ENCODE results near the gene CDC42BPB. TPM values are rescaled to one million over a fixed set of nuclear protein-coding genes. Genes with fewer than 3 reads are reported as not detected.

Gene CDC42BPB
- total and polyA plus RNA-seq, 8 donors, result 73.4 to 91.4 (median 79.5) TPM

DNA sequence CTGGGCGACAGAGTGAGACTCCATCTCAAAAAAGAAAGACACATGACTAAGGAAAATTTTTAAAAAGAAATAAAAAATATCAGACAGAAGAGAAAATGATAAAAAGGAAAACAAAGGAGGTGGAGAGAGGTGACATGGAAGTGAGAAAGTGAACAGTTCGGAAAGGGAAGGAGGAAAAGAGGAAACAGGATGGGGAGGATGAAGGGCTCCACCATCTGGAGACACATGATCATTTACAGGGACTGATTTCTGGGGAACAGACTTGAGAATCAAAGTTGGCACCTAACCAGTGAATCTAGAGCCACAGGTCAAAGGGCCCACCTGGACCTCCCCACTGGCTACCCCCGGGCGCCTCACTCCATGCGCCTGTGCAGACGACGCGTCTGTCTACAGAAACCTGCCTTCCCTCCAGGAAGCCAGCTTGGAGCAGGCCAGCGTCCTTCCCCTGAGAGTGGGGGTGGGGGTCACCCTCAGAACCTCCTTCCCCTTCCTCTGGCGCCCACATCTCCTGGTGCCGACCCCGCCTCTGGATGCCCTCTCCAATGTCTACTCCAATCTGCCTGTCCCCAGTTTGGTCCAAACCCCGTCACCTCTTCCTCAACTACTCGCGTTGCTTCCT, 74.4 kb downstream of the CDC42BPB start:
- H3K27ac ChIP-seq, result no peak overlapping the region
- H3K27me3 ChIP-seq, result no peaks in the 10 kb centered on the region
- intact Hi-C loops (cut with DNase I), result no loop called here
- DNase-seq (no peak), ATAC-seq (no peak)
- H3K4me1 ChIP-seq, result no peaks in the 10 kb centered on the region
- H3K9me3 ChIP-seq, result peaks cover 0 to 2% of the 10 kb centered on the region in 2 donors
- peaks cover 0 to 91% of the 10 kb centered on the region in 2 donors for H3K36me3 ChIP-seq
- TF ChIP-seq, protein P1, sequence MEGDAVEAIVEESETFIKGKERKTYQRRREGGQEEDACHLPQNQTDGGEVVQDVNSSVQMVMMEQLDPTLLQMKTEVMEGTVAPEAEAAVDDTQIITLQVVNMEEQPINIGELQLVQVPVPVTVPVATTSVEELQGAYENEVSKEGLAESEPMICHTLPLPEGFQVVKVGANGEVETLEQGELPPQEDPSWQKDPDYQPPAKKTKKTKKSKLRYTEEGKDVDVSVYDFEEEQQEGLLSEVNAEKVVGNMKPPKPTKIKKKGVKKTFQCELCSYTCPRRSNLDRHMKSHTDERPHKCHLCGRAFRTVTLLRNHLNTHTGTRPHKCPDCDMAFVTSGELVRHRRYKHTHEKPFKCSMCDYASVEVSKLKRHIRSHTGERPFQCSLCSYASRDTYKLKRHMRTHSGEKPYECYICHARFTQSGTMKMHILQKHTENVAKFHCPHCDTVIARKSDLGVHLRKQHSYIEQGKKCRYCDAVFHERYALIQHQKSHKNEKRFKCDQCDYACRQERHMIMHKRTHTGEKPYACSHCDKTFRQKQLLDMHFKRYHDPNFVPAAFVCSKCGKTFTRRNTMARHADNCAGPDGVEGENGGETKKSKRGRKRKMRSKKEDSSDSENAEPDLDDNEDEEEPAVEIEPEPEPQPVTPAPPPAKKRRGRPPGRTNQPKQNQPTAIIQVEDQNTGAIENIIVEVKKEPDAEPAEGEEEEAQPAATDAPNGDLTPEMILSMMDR (IDR thresholded peaks at IDR 0.05), result no peak
- no peak overlapping the region for H3K4me3 ChIP-seq

DNA sequence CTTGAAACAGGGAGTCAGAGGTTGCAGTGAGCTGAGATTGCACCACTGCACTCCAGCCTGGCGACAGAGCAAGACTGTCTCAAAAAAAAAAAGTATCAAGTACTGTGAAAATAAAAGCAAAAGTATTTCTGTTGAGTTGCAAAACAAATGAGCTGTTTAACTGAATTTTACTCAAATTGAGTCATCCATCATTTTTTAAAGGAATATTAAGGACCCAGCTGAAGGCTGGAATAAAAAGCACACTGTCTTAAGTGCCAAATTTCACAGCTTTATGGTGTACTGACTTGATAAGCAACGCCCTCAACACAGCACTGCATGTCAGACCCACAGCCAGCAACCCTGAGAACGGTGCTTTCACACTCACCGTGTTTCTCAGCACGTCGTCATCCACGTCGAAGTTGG, 76.9 kb downstream of the CDC42BPB start:
- TF ChIP-seq, protein P1 (IDR thresholded peaks at IDR 0.05), result no peak
- no peak overlapping the region for H3K4me3 ChIP-seq
- no peak overlapping the region for H3K27ac ChIP-seq
- ATAC-seq (no peak), DNase-seq (no peak)
- intact Hi-C loops (cut with DNase I), result no loop called here
- H3K9me3 ChIP-seq, result no peaks in the 10 kb centered on the region
- H3K4me1 ChIP-seq, result no peaks in the 10 kb centered on the region
- H3K36me3 ChIP-seq, result peaks cover 0 to 91% of the 10 kb centered on the region in 2 donors
- no peaks in the 10 kb centered on the region for H3K27me3 ChIP-seq

DNA sequence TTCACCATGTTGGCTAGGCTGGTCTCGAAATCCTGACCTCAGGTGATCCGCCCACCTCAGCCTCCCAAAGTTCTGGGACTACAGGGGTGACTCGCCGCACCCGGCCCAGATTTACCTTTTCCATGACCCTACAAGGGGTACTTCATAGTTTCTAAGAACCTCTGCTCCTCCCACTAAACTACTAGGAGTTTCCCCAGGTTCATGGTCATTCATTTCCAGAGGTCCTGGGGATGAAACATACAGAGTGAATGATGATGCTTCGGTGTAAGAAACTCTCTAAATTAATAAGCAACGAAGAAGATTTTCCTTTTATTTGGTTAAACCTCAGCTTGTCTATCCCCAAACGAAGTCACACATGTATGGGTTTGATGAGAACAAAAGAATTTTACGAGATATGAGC, 77.9 kb downstream of the CDC42BPB start:
- no peak for DNase-seq
- ATAC-seq, result no peak
- H3K27me3 ChIP-seq, result no peaks in the 10 kb centered on the region
- no peak overlapping the region for H3K27ac ChIP-seq
- H3K4me1 ChIP-seq, result no peaks in the 10 kb centered on the region
- no peak overlapping the region for H3K4me3 ChIP-seq
- TF ChIP-seq, protein P1 (IDR thresholded peaks at IDR 0.05), result no peak
- H3K36me3 ChIP-seq, result peaks cover 0 to 95% of the 10 kb centered on the region in 2 donors
- H3K9me3 ChIP-seq, result no peaks in the 10 kb centered on the region
- intact Hi-C loops (cut with DNase I), result no loop called here

GRCh38 chr14:102977475-102977874, 79.9 kb downstream of the CDC42BPB start:
- intact Hi-C loops (cut with DNase I), result no loop called here
- Histone ChIP-seq H3K27me3 (no peaks in the 10 kb centered on the region), H3K9me3 (no peaks in the 10 kb centered on the region), H3K4me3 (no peak overlapping the region), H3K36me3 (peaks cover 0 to 94% of the 10 kb centered on the region in 2 donors), H3K4me1 (no peaks in the 10 kb centered on the region), H3K27ac (no peak overlapping the region)
- TF ChIP-seq, protein P1 (IDR thresholded peaks at IDR 0.05), result no peak
- ATAC-seq, result no peak
- DNase-seq, result no peak

DNA sequence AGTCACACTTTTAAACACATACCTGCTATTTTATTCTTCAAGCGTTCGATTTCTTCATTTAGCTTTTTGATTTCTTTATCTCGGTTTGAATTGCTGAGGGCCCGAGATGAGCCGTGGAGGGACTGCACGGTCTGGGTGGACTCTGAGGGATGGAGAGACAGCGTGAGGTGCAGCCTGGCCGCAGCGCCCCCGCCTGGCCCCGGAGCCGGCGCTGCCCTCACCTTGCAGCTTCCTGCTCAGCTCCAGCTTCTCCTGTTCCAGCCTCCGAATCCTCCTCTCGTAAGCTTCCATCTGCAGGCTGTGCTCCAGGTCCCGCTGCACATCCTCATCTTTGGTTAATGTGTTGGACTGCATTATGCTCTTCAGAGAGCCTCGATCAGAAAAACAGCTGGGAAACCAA, 81.7 kb downstream of the CDC42BPB start:
- Histone ChIP-seq H3K27ac (no peak overlapping the region), H3K36me3 (peaks cover 0 to 97% of the 10 kb centered on the region in 2 donors), H3K4me3 (no peak overlapping the region), H3K27me3 (no peaks in the 10 kb centered on the region), H3K9me3 (no peaks in the 10 kb centered on the region), H3K4me1 (peaks cover 0 to 4% of the 10 kb centered on the region in 2 donors)
- intact Hi-C loops (cut with DNase I), result no loop called here
- DNase-seq (no peak), ATAC-seq (no peak)
- TF ChIP-seq, protein P1 (IDR thresholded peaks at IDR 0.05), result no peak

Data from left lung (tissue), 10 donors.